ENCODE data around the gene PA2G4.

- TF ChIP-seq CTCF (IDR thresholded peaks at IDR 0.05; ENCODE audit: low read depth, low read length, poor library complexity, severe bottlenecking) (no peak), EZH2phosphoT487 (IDR thresholded peaks at IDR 0.05; ENCODE audit: borderline replicate concordance, low read length) (no peak)
These were observed 56.7 kb downstream of the PA2G4 start for GRCh38 chr12:56160894-56161689.
